Measurements from ENCODE around the gene SLC25A10. TPM values are rescaled to one million over a fixed set of nuclear protein-coding genes. Genes with fewer than 3 reads are reported as not detected.

SLC25A10 gene
- total RNA-seq, 1 donor from 2014 or later = 28.8 TPM

- H3K9me3 Mint-ChIP-seq = no peaks in the 10 kb centered on the region
- peaks cover 6% of the 10 kb centered on the region for H3K4me1 Mint-ChIP-seq
- H3K27me3 Mint-ChIP-seq (ENCODE audit: low read depth) = peaks cover 1% of the 10 kb centered on the region
- H3K4me3 Mint-ChIP-seq = peak overlapping the region; percentile 90
- peaks cover 11% of the 10 kb centered on the region for H3K36me3 Mint-ChIP-seq (ENCODE audit: low read depth)
- no peak for DNase-seq (ENCODE audit: low read depth, low spot score)
- no peak overlapping the region for H3K27ac Mint-ChIP-seq (ENCODE audit: unreplicated experiment)
- TF ChIP-seq CTCF (conservative IDR thresholded peaks at IDR 0.05) = no peak
Observed at GRCh38 chr17:81703747-81704654, 8.1 kb upstream of the SLC25A10 start.

GRCh38 chr17:81705518-81706231, 6.4 kb upstream of the SLC25A10 start:
- no peak for TF ChIP-seq CTCF (conservative IDR thresholded peaks at IDR 0.05)
- no peaks in the 10 kb centered on the region for H3K9me3 Mint-ChIP-seq
- peak overlapping the region; percentile 80 for H3K4me3 Mint-ChIP-seq
- no peak for DNase-seq (ENCODE audit: low read depth, low spot score)
- H3K36me3 Mint-ChIP-seq (ENCODE audit: low read depth) = peaks cover 9% of the 10 kb centered on the region
- peaks cover 8% of the 10 kb centered on the region for H3K4me1 Mint-ChIP-seq
- no peak overlapping the region for H3K27ac Mint-ChIP-seq (ENCODE audit: unreplicated experiment)
- H3K27me3 Mint-ChIP-seq (ENCODE audit: low read depth) = peaks cover 13% of the 10 kb centered on the region

- Mint-ChIP-seq H3K27ac (ENCODE audit: unreplicated experiment) (peak overlapping the region; percentile 62), H3K9me3 (no peaks in the 10 kb centered on the region), H3K36me3 (ENCODE audit: low read depth) (peaks cover 9% of the 10 kb centered on the region), H3K4me3 (peak overlapping the region; percentile 80), H3K4me1 (peaks cover 13% of the 10 kb centered on the region), H3K27me3 (ENCODE audit: low read depth) (peaks cover 18% of the 10 kb centered on the region)
- TF ChIP-seq CTCF (conservative IDR thresholded peaks at IDR 0.05) = no peak
- DNase-seq (ENCODE audit: low read depth, low spot score) = no peak
Observed at GRCh38 chr17:81706232-81706611, 5.9 kb upstream of the SLC25A10 start.

- TF ChIP-seq CTCF (conservative IDR thresholded peaks at IDR 0.05) = no peak
- H3K4me1 Mint-ChIP-seq = peaks cover 16% of the 10 kb centered on the region
- DNase-seq (ENCODE audit: low read depth, low spot score) = no peak
- no peak overlapping the region for H3K4me3 Mint-ChIP-seq
- H3K27me3 Mint-ChIP-seq (ENCODE audit: low read depth) = peaks cover 23% of the 10 kb centered on the region
- no peaks in the 10 kb centered on the region for H3K9me3 Mint-ChIP-seq
- H3K36me3 Mint-ChIP-seq (ENCODE audit: low read depth) = peaks cover 9% of the 10 kb centered on the region
- no peak overlapping the region for H3K27ac Mint-ChIP-seq (ENCODE audit: unreplicated experiment)
Observed at GRCh38 chr17:81706757-81707624, 5.1 kb upstream of the SLC25A10 start.
